ENCODE results near the gene ENDOV.

Gene ENDOV

GRCh38 chr17:80470603-80471002 is 55.6 kb downstream of the ENDOV start:
- DNase-seq: no peak

DNA sequence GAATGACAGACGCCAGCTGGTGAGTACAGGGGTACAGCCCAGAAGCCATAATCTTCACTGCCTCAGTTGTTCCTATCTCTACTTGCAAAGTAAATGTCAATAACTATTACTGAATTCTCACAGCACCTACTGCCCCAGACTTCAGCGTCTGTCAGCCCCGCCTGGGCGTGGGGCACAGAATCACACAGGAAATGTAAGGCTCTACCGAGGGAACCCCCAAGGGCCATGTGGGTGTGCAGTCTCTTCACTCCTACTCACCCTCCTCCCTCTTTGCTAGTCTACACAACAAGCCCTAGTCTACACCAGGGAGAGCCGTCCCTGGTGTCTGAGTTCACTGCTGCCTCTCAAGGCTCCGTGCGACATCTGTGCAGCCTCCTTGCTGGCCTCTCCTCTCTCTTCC is 57.0 kb downstream of the ENDOV start:
- no peak for DNase-seq

DNA sequence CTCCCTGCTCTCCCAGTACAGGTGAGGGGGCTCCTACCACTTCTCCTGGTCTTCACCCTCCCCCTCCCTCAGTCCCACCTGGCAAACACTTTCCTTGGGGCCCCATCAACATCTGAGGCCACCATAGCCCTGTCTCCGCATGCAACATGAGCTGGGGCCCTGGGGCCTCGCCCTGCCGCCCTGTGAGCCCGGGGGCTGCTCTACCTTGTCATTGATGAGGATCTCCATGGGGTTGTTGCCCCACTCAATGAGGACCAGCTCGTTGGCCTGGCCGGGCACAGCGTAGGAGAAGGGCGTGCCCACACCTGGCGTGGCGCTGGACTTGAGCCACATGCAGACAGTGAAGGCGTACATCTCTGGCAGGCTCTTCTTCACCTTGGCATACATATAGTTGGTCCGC is 58.0 kb downstream of the ENDOV start:
- no peak for DNase-seq

- DNase-seq: no peak
These were observed 58.7 kb downstream of the ENDOV start for GRCh38 chr17:80473701-80474100.

- peak; percentile 63 for DNase-seq
These were observed 59.4 kb downstream of the ENDOV start for GRCh38 chr17:80474231-80474960.

GRCh38 chr17:80474961-80475909 is 60.3 kb downstream of the ENDOV start:
- DNase-seq: peak; percentile 51

DNA sequence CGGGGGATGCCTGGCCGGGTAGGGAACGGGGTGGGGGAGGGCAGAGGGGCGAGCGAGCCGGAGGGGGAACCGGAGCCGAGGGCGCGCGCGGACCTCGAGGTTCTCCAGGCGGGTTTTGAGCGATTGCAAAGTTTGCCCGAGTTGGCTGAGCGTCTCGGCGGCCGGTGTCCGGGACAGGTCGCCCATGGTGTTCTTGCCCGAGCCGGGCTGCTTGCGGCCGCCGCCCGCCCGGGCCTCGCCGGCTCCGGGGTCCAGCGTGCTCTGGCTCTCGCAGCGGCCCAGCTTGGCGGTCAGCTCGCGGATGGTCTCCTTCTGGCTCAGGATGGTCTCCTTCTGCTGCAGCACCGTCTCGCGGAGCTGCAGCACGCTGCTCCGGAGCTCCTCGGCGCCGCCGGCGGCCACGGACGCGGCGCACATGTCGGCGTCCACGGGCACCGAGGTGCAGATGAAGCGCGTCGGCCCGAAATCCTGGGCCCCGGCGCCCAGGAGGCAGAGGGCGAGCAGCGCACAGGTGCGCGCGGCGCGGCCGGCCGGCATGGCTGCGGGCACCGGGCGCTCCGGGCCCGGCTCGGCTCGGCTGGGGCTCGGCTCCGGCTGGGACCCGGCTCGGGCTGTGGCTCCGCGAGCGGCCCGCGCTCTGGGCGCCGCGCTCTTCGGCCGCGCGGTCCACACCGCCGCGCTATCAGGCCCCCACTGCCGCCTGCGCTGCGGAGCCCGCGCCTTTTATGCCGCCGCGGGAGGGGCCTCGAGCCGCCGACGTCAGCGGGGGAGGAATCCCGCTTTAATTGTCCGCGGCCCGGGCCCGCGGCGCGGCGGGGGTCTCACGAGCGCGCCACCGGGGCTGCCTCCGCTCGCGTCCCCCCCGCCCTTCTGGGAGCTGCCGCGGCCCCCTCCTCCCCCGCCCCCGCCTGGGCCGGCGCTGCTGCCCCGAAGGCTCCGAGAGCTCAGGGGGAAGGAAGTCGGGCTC is 61.2 kb downstream of the ENDOV start, which contains the start of gene NPTX1:
TSS of gene NPTX1 (minus strand) at position 698 of the 967 bp plus-strand sequence. CDS start at position 537, 161 bp downstream.
- DNase-seq: peak; percentile 79

DNA sequence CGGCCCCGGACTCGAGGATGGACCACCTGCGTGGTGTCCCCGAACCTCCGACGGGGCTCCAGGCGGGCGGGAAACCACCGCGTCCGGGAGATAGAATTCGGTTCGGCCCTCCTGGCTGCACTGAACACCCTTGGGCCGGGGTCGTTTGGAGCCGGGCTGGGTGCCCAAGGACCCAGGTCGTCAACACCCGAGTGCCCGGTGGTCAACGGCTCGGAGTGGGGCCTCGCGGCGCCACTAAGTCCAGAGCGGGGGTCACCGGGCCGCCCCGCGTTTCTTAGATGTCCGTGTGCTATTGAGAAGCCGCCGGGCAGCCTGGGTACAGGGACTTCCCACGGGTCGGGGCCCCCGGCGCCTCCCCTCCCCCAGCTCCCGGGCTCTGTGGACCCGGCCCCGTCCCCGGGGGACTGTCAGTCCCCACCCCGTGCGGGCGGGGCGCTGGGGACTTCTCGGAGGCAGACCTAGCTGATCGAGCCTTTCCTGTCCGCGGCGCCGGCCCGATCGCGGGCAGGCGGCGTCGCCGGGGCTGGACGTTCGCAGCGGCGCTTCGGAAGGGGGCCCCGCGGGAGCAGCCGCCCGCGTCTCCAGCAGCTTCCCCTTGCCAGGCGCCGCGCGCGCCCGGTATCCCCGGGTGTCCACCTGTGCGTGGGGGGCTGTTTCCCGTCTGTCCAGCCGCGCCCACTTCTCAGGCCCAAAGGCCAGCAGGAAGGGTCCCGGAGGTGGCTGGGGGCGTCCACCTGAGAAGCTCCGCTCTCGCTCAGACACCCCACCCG is 62.1 kb downstream of the ENDOV start:
- DNase-seq: peak; percentile 75

- DNase-seq: peak; percentile 67
These were observed 62.9 kb downstream of the ENDOV start for GRCh38 chr17:80477647-80478478.

- DNase-seq: no peak
These were observed 63.7 kb downstream of the ENDOV start for GRCh38 chr17:80478487-80479245.

GRCh38 chr17:80479246-80479566 is 64.2 kb downstream of the ENDOV start:
- DNase-seq: no peak

DNA sequence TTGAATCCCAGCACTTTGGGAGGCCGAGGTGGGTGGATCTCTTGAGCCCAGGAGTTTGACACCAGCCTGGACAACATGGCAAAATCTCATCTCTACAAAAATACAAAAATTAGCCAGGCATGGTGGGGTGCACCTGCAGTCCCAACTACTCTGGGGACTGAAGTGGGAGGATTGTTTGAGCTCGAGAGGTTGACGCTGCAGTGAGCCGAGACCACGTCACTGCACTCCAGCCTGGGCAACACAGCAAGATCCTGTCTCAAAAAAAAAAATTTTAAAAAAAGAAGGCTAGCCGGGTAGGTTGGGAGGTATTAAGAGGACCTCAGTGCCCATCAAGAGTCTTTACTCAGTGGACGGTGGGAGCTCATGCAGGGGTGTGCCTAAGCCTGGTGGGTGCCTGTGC is 65.3 kb downstream of the ENDOV start:
- no peak for DNase-seq

DNA sequence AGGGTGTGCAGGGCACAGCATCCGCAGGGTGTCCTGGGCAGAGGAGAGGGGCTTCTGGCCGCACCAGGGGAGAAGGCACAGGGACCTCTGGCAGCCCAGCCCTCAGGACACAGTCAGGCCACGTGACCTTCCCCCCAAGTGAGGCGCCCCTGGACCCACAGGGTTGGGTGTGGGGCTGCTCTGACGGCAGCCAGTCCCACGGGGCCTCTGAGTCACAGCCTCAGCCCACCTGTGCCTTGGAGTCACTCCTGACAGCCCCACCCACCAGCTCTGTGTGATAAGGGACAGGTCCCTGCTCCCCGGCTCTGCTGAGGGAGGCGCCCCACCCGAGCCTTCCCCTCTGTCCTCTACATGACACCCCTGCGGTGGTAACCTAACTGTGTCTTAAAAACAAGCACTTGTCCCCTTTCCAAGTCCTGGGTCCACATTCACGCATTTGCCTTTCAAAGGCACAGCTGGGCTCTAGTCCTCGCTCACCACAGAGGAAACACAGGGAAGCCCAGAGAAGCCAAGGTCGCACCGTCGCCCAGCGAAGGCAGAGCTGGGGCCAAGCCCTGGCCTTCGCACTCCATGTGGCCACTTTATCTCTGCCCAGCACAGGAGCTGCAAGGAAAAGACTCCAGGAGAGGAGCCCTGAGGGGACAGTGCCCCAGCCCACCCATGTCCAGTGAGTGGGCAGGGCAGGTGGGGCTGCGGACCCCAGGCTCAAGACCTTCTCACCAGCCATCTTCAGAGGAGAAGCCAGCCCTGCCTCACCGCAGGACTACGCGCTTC is 66.5 kb downstream of the ENDOV start:
- no peak for DNase-seq

DNA sequence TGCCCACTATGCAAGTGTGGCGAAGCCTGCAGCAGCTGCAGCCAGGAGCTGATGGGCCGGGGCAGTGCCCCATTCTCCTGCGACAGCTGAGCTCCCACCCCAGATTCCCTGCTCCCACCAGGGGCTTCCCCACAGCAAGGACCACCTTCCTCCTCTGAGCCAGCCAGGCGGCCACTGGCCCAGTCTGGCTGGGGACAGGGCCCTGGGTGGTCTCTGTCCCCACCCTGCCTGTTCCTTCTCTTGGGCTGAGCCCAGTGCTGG is 67.0 kb downstream of the ENDOV start:
- DNase-seq: no peak

DNA sequence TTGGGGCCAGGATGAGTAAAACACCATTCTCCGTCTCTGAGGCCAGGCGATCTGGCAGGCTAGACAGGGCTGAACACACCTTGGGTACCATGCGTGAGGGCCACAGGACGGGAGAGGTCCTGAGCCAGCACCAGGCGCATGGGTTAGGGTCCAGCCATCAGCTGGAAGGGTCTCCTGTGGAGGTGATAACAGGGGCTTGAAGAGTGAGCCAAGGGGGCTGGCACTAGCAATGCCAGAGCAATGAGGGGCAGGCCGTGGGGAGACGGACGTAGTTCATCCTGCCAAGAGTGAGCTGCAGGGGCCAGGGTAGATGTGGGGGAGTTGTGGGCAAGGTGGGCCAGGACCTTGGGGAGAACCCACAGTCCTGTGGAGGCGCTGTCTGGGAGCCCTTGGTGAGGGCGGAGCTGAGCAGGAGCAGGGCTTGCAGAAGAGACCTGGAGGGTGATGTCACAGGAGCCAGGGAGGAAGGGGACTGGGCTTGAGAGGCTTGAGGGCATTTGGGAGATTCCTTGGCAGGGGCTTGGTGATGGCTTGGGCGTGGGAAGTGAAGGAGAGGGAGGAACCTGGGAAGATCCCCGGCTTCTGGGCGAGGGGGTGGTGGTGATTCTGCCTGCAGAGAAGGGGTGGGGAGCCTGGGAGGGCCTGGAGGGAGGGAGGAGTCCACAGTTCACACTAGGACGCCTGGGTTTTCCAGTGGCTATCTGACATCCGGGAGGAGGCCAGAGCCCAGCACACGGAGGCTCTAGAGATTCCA is 67.8 kb downstream of the ENDOV start:
- no peak for DNase-seq

- DNase-seq: peak; percentile 82
These were observed 70.9 kb downstream of the ENDOV start for GRCh38 chr17:80485846-80486245.

DNA sequence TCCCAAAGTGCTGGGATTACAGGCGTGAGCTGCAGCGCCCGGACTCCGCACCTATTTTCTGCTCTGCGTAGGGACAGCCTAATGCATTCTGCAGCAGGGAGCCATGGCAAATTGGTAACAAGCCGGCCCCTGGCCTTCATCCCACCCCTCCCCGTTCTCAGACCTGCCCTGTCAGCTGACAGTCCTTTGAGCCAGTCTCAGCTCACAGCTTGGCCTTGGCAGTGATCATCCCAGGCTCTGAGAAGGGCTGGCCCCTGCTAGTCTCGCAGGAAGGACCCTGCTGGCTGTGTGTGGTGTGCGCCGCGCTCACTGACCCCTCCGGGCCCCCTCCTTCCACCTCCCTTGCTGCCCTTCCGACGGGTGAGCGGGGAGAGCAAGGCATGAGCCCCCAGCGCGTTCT is 71.7 kb downstream of the ENDOV start:
- no peak for DNase-seq

- DNase-seq: no peak
These were observed 72.5 kb downstream of the ENDOV start for GRCh38 chr17:80487511-80487910.

Data from NCI-H69 (cell line).